IMR-90 (cell line): ENCODE measurements around the gene DCAF8L2. TPM values are rescaled to one million over a fixed set of nuclear protein-coding genes. Genes with fewer than 3 reads are reported as not detected.

Experiments used
- ATAC-seq: fragments of 200-7000 bp; cut with Tn5 transposase; 2 replicates; pipeline ENCODE4 v1.9.1; 2020; ENCODE audit warnings: low read depth, mild to moderate bottlenecking, moderate library complexity
- BruUV-seq: library from RNA; stranded (reverse); fragments of 400-500 nt; replicated peaks from 2 replicates; lab custom pipeline; 2021; lab: Mats Ljungman, UMichigan
- CTCF ChIA-PET: fragments of 300-600 bp; formaldehyde crosslinking; extraction: SDS; loops from one replicate; lab custom pipeline; 2021; ENCODE audit warnings: antibody characterized with exemption; lab: Yijun Ruan, JAX
- POLR2A ChIA-PET: fragments of 300-600 bp; sonication (Branson Sonifier 250); formaldehyde crosslinking; loops from one replicate; lab custom pipeline; 2022; ENCODE audit warnings: antibody characterized with exemption; ENCODE audit not compliant: unreplicated experiment; lab: Charles Lee
- DNase-seq: peaks from one replicate; pipeline ENCODE4 v3.0.0; 2013
- H2AFZ ChIP-seq: replicated peaks from 2 replicates; pipeline ENCODE3; 2013; ENCODE audit warnings: low read length, mild to moderate bottlenecking; ENCODE audit not compliant: poor library complexity
- H2AK5ac ChIP-seq: 2 replicates; pipeline ENCODE4 v1.6.1; 2013; ENCODE audit warnings: low read depth, low read length, inconsistent platforms
- H2AK9ac ChIP-seq: replicated peaks from 2 replicates; pipeline ENCODE3; 2013; ENCODE audit warnings: mild to moderate bottlenecking, low read depth, low read length, moderate library complexity; ENCODE audit not compliant: poor library complexity
- H2BK120ac ChIP-seq: 2 replicates; pipeline ENCODE4 v1.6.1; 2013; ENCODE audit warnings: low read depth, low read length, inconsistent platforms
- H2BK15ac ChIP-seq: 3 replicates; pipeline ENCODE4 v1.6.1; 2013; ENCODE audit warnings: low read depth, low read length, inconsistent platforms
- H2BK20ac ChIP-seq: 2 replicates; pipeline ENCODE4 v1.6.1; 2013; ENCODE audit warnings: low read depth, mild to moderate bottlenecking, inconsistent platforms, low read length, moderate library complexity
- H2BK5ac ChIP-seq: 2 replicates; pipeline ENCODE4 v1.6.1; 2013; ENCODE audit warnings: mild to moderate bottlenecking, low read depth, low read length, inconsistent platforms; ENCODE audit not compliant: poor library complexity, severe bottlenecking
- H3K14ac ChIP-seq: replicated peaks from 2 replicates; pipeline ENCODE4 v1.6.1; 2013; ENCODE audit warnings: low read depth, low read length, inconsistent platforms
- H3K18ac ChIP-seq: 2 replicates; pipeline ENCODE4 v1.6.1; 2013; ENCODE audit warnings: low read depth, low read length, control low read depth
- H3K23ac ChIP-seq: 2 replicates; pipeline ENCODE4 v1.6.1; 2013; ENCODE audit warnings: low read depth, low read length, inconsistent platforms
- H3K27ac ChIP-seq: 2 replicates; pipeline ENCODE4 v1.5.1; 2013; ENCODE audit warnings: mild to moderate bottlenecking, control low read depth, low read length; ENCODE audit not compliant: insufficient read depth
- H3K27me3 ChIP-seq: 2 replicates; pipeline ENCODE4 v1.6.1; 2013; ENCODE audit warnings: low read length; ENCODE audit not compliant: control insufficient read depth, insufficient read depth
- H3K36me3 ChIP-seq: 2 replicates; pipeline ENCODE4 v1.6.1; 2013; ENCODE audit warnings: low read length, mixed read lengths; ENCODE audit not compliant: control insufficient read depth, insufficient read depth
- H3K4ac ChIP-seq: 2 replicates; pipeline ENCODE4 v1.6.1; 2013; ENCODE audit warnings: low read depth, low read length, inconsistent platforms
- H3K4me1 ChIP-seq: 2 replicates; pipeline ENCODE4 v1.6.1; 2013; ENCODE audit warnings: low read length, mixed read lengths; ENCODE audit not compliant: control insufficient read depth, insufficient read depth
- H3K4me2 ChIP-seq: 2 replicates; pipeline ENCODE4 v1.6.1; 2013; ENCODE audit warnings: low read depth, mild to moderate bottlenecking, control low read depth, low read length, moderate library complexity
- H3K4me3 ChIP-seq: 2 replicates; pipeline ENCODE4 v1.5.1; 2013; ENCODE audit warnings: low read depth, mild to moderate bottlenecking, control low read depth, low read length, moderate library complexity; ENCODE audit not compliant: insufficient read depth
- H3K56ac ChIP-seq: 2 replicates; pipeline ENCODE4 v1.6.1; 2013; ENCODE audit warnings: low read length, inconsistent platforms; ENCODE audit not compliant: insufficient read depth; ENCODE audit errors: extremely low read depth
- H3K79me1 ChIP-seq, 2 experiments: 2 replicates each; pipeline ENCODE4 v1.6.1; 2013; ENCODE audit warnings: low read length in 2 of 2, inconsistent platforms in 1 of 2, low read depth in 1 of 2
- H3K9ac ChIP-seq: 2 replicates; pipeline ENCODE4 v1.6.1; 2013; ENCODE audit warnings: low read depth, low read length, control low read depth
- H3K9me1 ChIP-seq: 2 replicates; pipeline ENCODE4 v1.6.1; 2013; ENCODE audit warnings: low read length, inconsistent platforms; ENCODE audit not compliant: insufficient read depth
- H3K9me3 ChIP-seq: 2 replicates; pipeline ENCODE4 v1.6.1; 2013; ENCODE audit warnings: low read length; ENCODE audit not compliant: control insufficient read depth, insufficient read depth
- H4K20me1 ChIP-seq: 2 replicates; pipeline ENCODE4 v1.6.1; 2013; ENCODE audit warnings: low read length, inconsistent platforms; ENCODE audit not compliant: insufficient read depth
- H4K5ac ChIP-seq: 2 replicates; pipeline ENCODE4 v1.6.1; 2013; ENCODE audit warnings: mild to moderate bottlenecking, low read depth, low read length, control low read depth
- H4K8ac ChIP-seq, 2 experiments: 2 replicates each; pipeline ENCODE4 v1.6.1; 2013; ENCODE audit warnings: low read depth in 2 of 2, low read length in 2 of 2, control low read depth in 1 of 2, inconsistent platforms in 1 of 2
- H4K91ac ChIP-seq: 2 replicates; pipeline ENCODE4 v1.6.1; 2013; ENCODE audit warnings: low read depth, low read length, inconsistent platforms; ENCODE audit not compliant: insufficient read depth
- CHD1 ChIP-seq: IDR thresholded peaks from 2 replicates; pipeline ENCODE4 v1.6.1; 2012; ENCODE audit warnings: low read depth, low read length, improper control_type of control experiment
- MAFK ChIP-seq: IDR thresholded peaks from 2 replicates; pipeline ENCODE4 v1.6.1; 2012; ENCODE audit warnings: low read depth, low read length, improper control_type of control experiment
- WGBS, 2 experiments: methylation state at CpG; one replicate each; pipeline versions ENCODE4 v1.1.5 to v1.1.7; 2013; ENCODE audit warnings: missing lambda C conversion rate in 2 of 2; ENCODE audit not compliant: insufficient read length in 1 of 2; ENCODE audit errors: extremely low coverage in 2 of 2; 5-methylcytosine and 5-hydroxymethylcytosine counted together
- dilution Hi-C: fragments of 300-500 bp; cut with HindIII; formaldehyde crosslinking; loops from one replicate; pipeline ENCODE4 v1.14.3; 2018; ENCODE audit warnings: low sequenced_read_pairs; ENCODE audit not compliant: unreplicated experiment
- in situ Hi-C: fragments of 300-500 bp; cut with MboI; formaldehyde crosslinking; loops from 3 replicates; pipeline ENCODE4 v1.14.3; 2019; ENCODE audit warnings: low sequenced_read_pairs, inconsistent platforms, mixed read lengths
- intact Hi-C: fragments of 100-400 bp; cut with micrococcal nuclease; formaldehyde crosslinking; loops from 2 replicates; pipeline ENCODE4 v1.10.0; 2022
- polyA plus RNA-seq, 3 experiments: library from polyadenylated mRNA; depleted of rRNA; stranded (reverse); fragments of >200 nt; gene quantifications; 2 replicates each; pipeline ENCODE4 v1.2.3, GENCODE V29; 2012; ENCODE audit warnings: low replicate concordance in 1 of 3
- total RNA-seq: library from RNA; depleted of rRNA; stranded (reverse); fragments of >200 nt; gene quantifications from 2 replicates; pipeline ENCODE4 v1.2.3, GENCODE V29; 2012

Gene DCAF8L2
- total and polyA plus RNA-seq, 2 of the 4 experiments (the other 2 are of a cell fraction): not detected

DNA sequence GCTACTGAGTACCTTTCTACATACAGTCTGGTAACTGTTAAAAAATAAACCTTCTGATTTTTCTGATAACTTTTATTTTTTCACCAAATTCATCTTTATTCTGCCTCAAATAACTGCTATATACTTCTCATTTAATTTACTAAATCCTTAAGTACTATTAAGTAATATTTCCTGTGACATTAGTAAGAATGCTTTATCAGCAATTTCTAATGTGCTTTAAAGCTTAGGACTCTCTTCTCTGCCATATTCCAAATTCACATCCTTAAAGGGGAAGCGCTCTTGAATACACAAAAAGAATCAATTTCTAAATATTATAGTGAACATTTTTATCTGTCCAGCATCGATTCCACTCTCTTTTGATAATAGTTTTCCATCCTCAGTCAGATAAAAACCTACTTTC lies 81.1 kb downstream of the DCAF8L2 start:
- H3K14ac ChIP-seq: no peak overlapping the region
- intact Hi-C loops: no loop called here
- H3K36me3 ChIP-seq: no peaks in the 10 kb centered on the region
- no peak overlapping the region for H3K4ac ChIP-seq
- no peak overlapping the region for H4K5ac ChIP-seq
- no peak for DNase-seq
- CTCF ChIA-PET: no interaction called here
- POLR2A ChIA-PET: no interaction called here
- no peak overlapping the region for H2AFZ ChIP-seq
- peak; percentile 88 for TF ChIP-seq MAFK
- TF ChIP-seq CHD1: no peak
- WGBS, 2 experiments: no CpG with 5 or more reads among the region's 2 CpGs
- H3K56ac ChIP-seq: no peak overlapping the region
- H3K27ac ChIP-seq: no peak overlapping the region
- H2BK15ac ChIP-seq: no peak overlapping the region
- dilution Hi-C loops: no loop called here
- no peaks in the 10 kb centered on the region for H4K20me1 ChIP-seq
- H2AK9ac ChIP-seq: no peak overlapping the region
- H3K79me1 ChIP-seq: no peaks in the 10 kb centered on the region
- no peak overlapping the region for H4K8ac ChIP-seq
- in situ Hi-C loops: no loop called here
- H3K9me3 ChIP-seq: no peaks in the 10 kb centered on the region
- BruUV-seq: no TSS peak
- H2BK20ac ChIP-seq: no peak overlapping the region
- no peak overlapping the region for H4K91ac ChIP-seq
- no peak overlapping the region for H3K9ac ChIP-seq
- no peak overlapping the region for H3K23ac ChIP-seq
- no peaks in the 10 kb centered on the region for H3K9me1 ChIP-seq
- H3K18ac ChIP-seq: no peak overlapping the region
- H3K27me3 ChIP-seq: no peaks in the 10 kb centered on the region
- no peak overlapping the region for H2BK5ac ChIP-seq
- no peak for ATAC-seq
- H2BK120ac ChIP-seq: no peak overlapping the region
- no peaks in the 10 kb centered on the region for H3K4me1 ChIP-seq
- H2AK5ac ChIP-seq: no peak overlapping the region
- H3K4me2 ChIP-seq: no peak overlapping the region
- H3K4me3 ChIP-seq: no peak overlapping the region
